Osteoblast (primary cell): ENCODE data around the gene ABCC5. TPM values are rescaled to one million over a fixed set of nuclear protein-coding genes. Genes with fewer than 3 reads are reported as not detected.
"Not testable (repeated sequence)": the region's sequence is repeated elsewhere in the genome, so short reads cannot be mapped to it uniquely, and the experiment has no call there.

Experiments used
- DNase-seq: peaks from one replicate; pipeline ENCODE4 v3.0.0; 2011; ENCODE audit warnings: low spot score, mixed read lengths; ENCODE audit not compliant: insufficient read length; ENCODE audit errors: missing footprints
- H2AFZ ChIP-seq: 2 replicates; pipeline ENCODE4 v1.6.0; 2011; ENCODE audit warnings: mild to moderate bottlenecking, low read length
- H3K27ac ChIP-seq: 2 replicates; pipeline ENCODE4 v1.5.1; 2011; ENCODE audit warnings: mild to moderate bottlenecking, low read depth, low read length, moderate library complexity
- H3K27me3 ChIP-seq: 2 replicates; pipeline ENCODE4 v1.6.0; 2012; ENCODE audit warnings: mild to moderate bottlenecking, control low read depth, inconsistent platforms, low read length, moderate library complexity; ENCODE audit not compliant: insufficient read depth
- H3K36me3 ChIP-seq: 2 replicates; pipeline ENCODE4 v1.5.1; 2011; ENCODE audit warnings: mild to moderate bottlenecking, low read length, control low read depth, moderate library complexity; ENCODE audit not compliant: insufficient read depth
- H3K4me1 ChIP-seq: 2 replicates; pipeline ENCODE4 v1.5.1; 2011; ENCODE audit warnings: mild to moderate bottlenecking, low read length, control low read depth, moderate library complexity; ENCODE audit not compliant: insufficient read depth
- H3K4me2 ChIP-seq: 2 replicates; pipeline ENCODE4 v1.6.0; 2011; ENCODE audit warnings: mild to moderate bottlenecking, low read length; ENCODE audit not compliant: insufficient read depth
- H3K4me3 ChIP-seq: fragments of 200-600 bp; sonication (generic); 3 replicates; pipeline ENCODE4 v1.5.1; 2012; ENCODE audit warnings: mild to moderate bottlenecking, low read length, inconsistent platforms; ENCODE audit not compliant: insufficient read depth
- H3K79me2 ChIP-seq: 2 replicates; pipeline ENCODE4 v1.6.0; 2012; ENCODE audit warnings: mild to moderate bottlenecking, low read length, control low read depth, inconsistent platforms; ENCODE audit not compliant: insufficient read depth
- H3K9me3 ChIP-seq: 2 replicates; pipeline ENCODE4 v1.5.1; 2011; ENCODE audit warnings: low read depth, low read length, control low read depth
- H4K20me1 ChIP-seq: 2 replicates; pipeline ENCODE4 v1.6.0; 2012; ENCODE audit warnings: mild to moderate bottlenecking, low read length, control low read depth; ENCODE audit not compliant: insufficient read depth
- CTCF ChIP-seq: IDR thresholded peaks from 2 replicates; pipeline ENCODE4 v1.5.1; 2011; ENCODE audit warnings: mild to moderate bottlenecking, low read depth, low read length, moderate library complexity; ENCODE audit errors: extremely low read depth
- total RNA-seq: library from RNA; depleted of rRNA; stranded (reverse); fragments of >200 nt; gene quantifications from 2 replicates; pipeline ENCODE4 v1.2.3, GENCODE V29; 2012

Gene ABCC5
- total RNA-seq, 1 donor, result 19.2 TPM

DNA sequence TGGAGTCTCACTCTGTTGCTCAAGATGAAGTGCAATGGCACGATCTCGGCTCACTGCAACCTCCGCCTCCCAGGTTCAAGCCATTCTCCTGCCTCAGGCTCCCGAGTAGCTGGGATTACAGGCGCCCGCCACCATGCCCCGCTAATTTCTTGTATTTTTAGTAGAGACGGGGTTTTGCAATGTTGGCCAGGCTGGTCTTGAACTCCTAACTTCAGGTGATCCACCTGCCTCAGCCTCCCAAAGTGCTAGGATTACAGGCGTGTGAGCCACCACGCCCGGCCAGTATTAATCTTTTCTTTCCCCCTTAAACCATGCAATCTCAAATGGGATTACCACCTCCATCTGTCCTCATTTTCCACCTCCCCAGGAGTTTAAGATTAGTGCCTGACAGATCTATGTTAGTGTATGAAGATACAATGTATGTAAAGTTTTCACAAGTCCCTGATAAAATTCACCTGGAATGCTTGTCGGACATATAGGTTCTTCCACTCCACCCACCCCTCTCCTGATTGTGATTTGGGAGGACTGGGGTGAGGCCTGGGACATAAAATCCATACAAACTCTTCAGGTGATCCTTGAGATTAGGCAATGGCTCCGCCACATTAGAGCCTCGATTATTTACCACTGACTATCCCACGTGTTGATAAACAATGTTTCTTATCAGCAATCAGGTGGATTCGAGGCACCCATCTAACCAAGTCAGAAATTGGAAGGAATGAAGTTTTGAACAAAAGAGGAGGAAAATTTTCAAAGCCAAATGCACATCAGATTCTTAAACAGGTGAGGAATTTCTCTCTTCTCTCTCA lies 134.2 kb downstream of the ABCC5 start:
- Histone ChIP-seq H3K27me3 (peaks cover 2% of the 10 kb centered on the region), H3K4me1 (peaks cover 17% of the 10 kb centered on the region), H3K4me3 (peak overlapping the region; percentile 99), H2AFZ (peak overlapping the region; percentile 100), H3K79me2 (peaks cover 64% of the 10 kb centered on the region), H3K36me3 (no peaks in the 10 kb centered on the region), H3K27ac (peak overlapping the region; percentile 88), H3K4me2 (peak overlapping the region; percentile 93), H4K20me1 (peaks cover 32% of the 10 kb centered on the region), H3K9me3 (no peaks in the 10 kb centered on the region)
- no peak for TF ChIP-seq CTCF
- no peak for DNase-seq

DNA sequence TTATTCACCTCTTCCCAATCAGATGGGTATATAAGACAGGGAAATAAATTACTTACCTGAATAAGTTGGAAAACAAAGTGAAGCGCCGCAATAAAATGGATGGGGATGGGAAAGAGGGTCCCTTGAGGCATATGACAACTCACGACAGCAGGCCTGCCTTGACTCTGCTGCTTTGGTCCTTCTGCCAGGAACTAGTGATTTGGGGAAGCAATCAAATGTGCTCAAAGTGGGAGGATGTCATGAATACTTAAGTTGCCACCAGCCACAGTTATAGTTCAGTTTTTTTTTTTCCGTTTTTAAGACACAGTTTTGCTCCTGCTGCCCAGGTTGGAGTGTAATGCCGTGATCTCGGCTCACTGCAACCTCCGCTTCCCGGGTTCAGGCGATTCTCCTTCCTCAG lies 137.6 kb downstream of the ABCC5 start:
- Histone ChIP-seq H4K20me1 (peaks cover 52% of the 10 kb centered on the region), H3K36me3 (no peaks in the 10 kb centered on the region)
- DNase-seq, result no peak

DNA sequence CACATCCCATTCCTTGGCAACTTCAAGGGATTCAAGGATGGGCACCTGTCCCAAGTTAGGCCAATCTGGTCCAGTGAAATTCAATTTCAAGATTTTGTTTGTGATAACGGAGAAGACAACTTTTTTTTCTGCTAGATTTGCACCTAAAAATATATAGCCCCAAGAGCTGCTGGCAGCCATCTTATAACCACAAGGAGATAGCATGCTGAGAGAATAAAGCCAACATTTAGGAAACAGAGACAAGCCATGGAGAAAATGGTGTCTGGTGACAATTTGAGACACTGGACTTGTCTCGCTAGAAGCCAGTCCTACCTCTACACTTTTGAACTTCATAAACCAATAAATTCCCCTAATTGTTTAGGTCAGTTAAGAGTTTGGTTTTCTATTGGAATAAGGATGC lies 138.4 kb downstream of the ABCC5 start:
- Histone ChIP-seq H3K4me3 (no peak overlapping the region), H3K9me3 (no peaks in the 10 kb centered on the region), H4K20me1 (peaks cover 52% of the 10 kb centered on the region), H3K4me2 (no peak overlapping the region), H3K27me3 (no peaks in the 10 kb centered on the region), H3K27ac (no peak overlapping the region), H2AFZ (no peak overlapping the region), H3K79me2 (peaks cover 96% of the 10 kb centered on the region), H3K36me3 (no peaks in the 10 kb centered on the region), H3K4me1 (peaks cover 14% of the 10 kb centered on the region)
- TF ChIP-seq CTCF, result no peak
- no peak for DNase-seq

More for the DNA sequence above, 137.6 kb downstream of the ABCC5 start:
- Histone ChIP-seq H3K9me3 (no peaks in the 10 kb centered on the region), H3K27ac (no peak overlapping the region), H3K79me2 (peaks cover 95% of the 10 kb centered on the region), H3K4me2 (no peak overlapping the region), H3K4me1 (peaks cover 15% of the 10 kb centered on the region), H2AFZ (no peak overlapping the region), H3K4me3 (no peak overlapping the region), H3K27me3 (no peaks in the 10 kb centered on the region)
- no peak for TF ChIP-seq CTCF

- Histone ChIP-seq H3K4me1 (peaks cover 6% of the 10 kb centered on the region), H3K9me3 (no peaks in the 10 kb centered on the region), H3K36me3 (no peaks in the 10 kb centered on the region), H3K79me2 (peaks cover 96% of the 10 kb centered on the region), H3K27me3 (no peaks in the 10 kb centered on the region), H3K4me2 (no peak overlapping the region), H3K4me3 (no peak overlapping the region), H3K27ac (no peak overlapping the region), H2AFZ (no peak overlapping the region), H4K20me1 (peaks cover 48% of the 10 kb centered on the region)
- no peak for TF ChIP-seq CTCF
- no peak for DNase-seq
These were observed 139.6 kb downstream of the ABCC5 start for GRCh38 chr3:183878071-183878470.

- not testable (repeated sequence) for H3K36me3 ChIP-seq, H3K4me2 ChIP-seq, H3K4me3 ChIP-seq, H3K9me3 ChIP-seq, H2AFZ ChIP-seq, DNase-seq, H3K4me1 ChIP-seq, H3K27me3 ChIP-seq, H3K27ac ChIP-seq
- peaks cover 51% of the 10 kb centered on the region for H4K20me1 ChIP-seq
- H3K79me2 ChIP-seq, result peaks cover 96% of the 10 kb centered on the region
These were observed 140.5 kb downstream of the ABCC5 start for GRCh38 chr3:183877227-183877626.
